HepG2 (cell line): ENCODE results near the gene SDHD. TPM values are rescaled to one million over a fixed set of nuclear protein-coding genes. Genes with fewer than 3 reads are reported as not detected.
A peak's percentile ranks its signal among the peaks of the same experiment; 100 is the strongest.

ENCODE experiments used
- CHD4 ChIP-seq: fragments of 200-600 bp; sonication (generic); IDR thresholded peaks from 2 replicates; pipeline ENCODE4 v1.7.0; 2017; ENCODE audit warnings: mild to moderate bottlenecking, low read length, borderline replicate concordance
- FOXA3 ChIP-seq: IDR thresholded peaks from 2 replicates; pipeline ENCODE4 v1.6.1; 2016; ENCODE audit warnings: missing genetic modification reagents, missing compliant biosample characterization
- HBP1 ChIP-seq: IDR thresholded peaks from 2 replicates; pipeline ENCODE4 v1.6.1; 2016; ENCODE audit warnings: low read depth, control low read depth
- HNRNPUL1 ChIP-seq: fragments of 200-400 bp; formaldehyde crosslinking; IDR thresholded peaks from 2 replicates; pipeline ENCODE4 v1.6.1; 2017; ENCODE audit warnings: low read depth, mild to moderate bottlenecking, low read length, moderate library complexity
- HOXD1 ChIP-seq: sonication (generic); formaldehyde crosslinking; IDR thresholded peaks from 2 replicates; pipeline ENCODE4 v1.5.0; 2020; ENCODE audit warnings: missing genetic modification reagents
- KAT7 ChIP-seq: IDR thresholded peaks from 2 replicates; pipeline ENCODE4 v1.6.1; 2018; ENCODE audit warnings: borderline replicate concordance, missing compliant biosample characterization
- NCOA1 ChIP-seq: sonication (generic); formaldehyde crosslinking; IDR thresholded peaks from 2 replicates; pipeline ENCODE4 v1.9.0; 2021; ENCODE audit warnings: missing genetic modification reagents
- NFIC ChIP-seq: IDR thresholded peaks from 2 replicates; pipeline ENCODE4 v1.6.1; 2012; ENCODE audit warnings: mild to moderate bottlenecking, low read length, inconsistent platforms
- PBX3 ChIP-seq: sonication (generic); formaldehyde crosslinking; IDR thresholded peaks from 2 replicates; pipeline ENCODE4 v1.8.1; 2023; ENCODE audit warnings: missing genetic modification reagents, inconsistent platforms, borderline replicate concordance
- SP2 ChIP-seq: sonication (generic); formaldehyde crosslinking; IDR thresholded peaks from 2 replicates; pipeline ENCODE4 v1.5.1; 2020; ENCODE audit warnings: mild to moderate bottlenecking, missing genetic modification reagents
- SRF ChIP-seq: IDR thresholded peaks from 2 replicates; pipeline ENCODE4 v1.6.1; 2011; ENCODE audit warnings: mild to moderate bottlenecking, low read depth, low read length, moderate library complexity
- SUZ12 ChIP-seq: fragments of 150-350 bp; IDR thresholded peaks from 2 replicates; pipeline ENCODE4 v1.6.1; 2014; ENCODE audit warnings: low read depth, low read length
- THAP7 ChIP-seq: sonication (generic); formaldehyde crosslinking; IDR thresholded peaks from 2 replicates; pipeline ENCODE4 v1.8.1; 2023; ENCODE audit warnings: mild to moderate bottlenecking, missing genetic modification reagents
- ZNF331 ChIP-seq: sonication (generic); formaldehyde crosslinking; IDR thresholded peaks from 2 replicates; pipeline ENCODE4 v1.4.0; 2020; ENCODE audit warnings: missing genetic modification reagents
- ZNF33B ChIP-seq: sonication (generic); formaldehyde crosslinking; IDR thresholded peaks from 2 replicates; pipeline ENCODE4 v1.5.1; 2020; ENCODE audit warnings: mild to moderate bottlenecking, missing genetic modification reagents
- ZNF383 ChIP-seq: sonication (generic); formaldehyde crosslinking; IDR thresholded peaks from 2 replicates; pipeline ENCODE4 v1.4.0; 2020; ENCODE audit warnings: missing genetic modification reagents, mild to moderate bottlenecking, borderline replicate concordance
- ZNF460 ChIP-seq: sonication (generic); formaldehyde crosslinking; IDR thresholded peaks from 2 replicates; pipeline ENCODE4 v1.5.1; 2020; ENCODE audit warnings: missing genetic modification reagents, mild to moderate bottlenecking, borderline replicate concordance
- ZNF598 ChIP-seq: sonication (generic); formaldehyde crosslinking; IDR thresholded peaks from 2 replicates; pipeline ENCODE4 v1.5.1; 2020; ENCODE audit warnings: mild to moderate bottlenecking, missing genetic modification reagents, borderline replicate concordance
- ZNF720 ChIP-seq: sonication (generic); formaldehyde crosslinking; IDR thresholded peaks from 2 replicates; pipeline ENCODE4 v1.4.0; 2020; ENCODE audit warnings: missing genetic modification reagents
- ZNF788 ChIP-seq: sonication (generic); formaldehyde crosslinking; IDR thresholded peaks from 2 replicates; pipeline ENCODE4 v1.5.0; 2020; ENCODE audit warnings: mild to moderate bottlenecking, missing genetic modification reagents, borderline replicate concordance
- polyA plus RNA-seq, 8 experiments: library from polyadenylated mRNA; depleted of rRNA in 3 of 8; stranded (reverse) in 7 of 8; unstranded in 1 of 8; fragments of >200 nt; fragmentation: Illumina TruSeq in 4 of 8; extraction: Trizol in 4 of 8; gene quantifications; 2 replicates each; pipeline versions ENCODE4 v1.2.1 to v1.2.3, GENCODE V29; 2011 to 2016; ENCODE audit warnings: low read depth in 4 of 8, missing spikeins in 1 of 8, mixed read lengths in 1 of 8; ENCODE audit not compliant: insufficient read depth in 1 of 8
- total RNA-seq, 5 experiments: library from RNA; depleted of rRNA; stranded (reverse); fragments of >200 nt; fragmentation: Illumina TruSeq; extraction: Trizol; gene quantifications; 2 replicates each; pipeline ENCODE4 v1.2.3, GENCODE V29; 2016; ENCODE audit warnings: low read depth in 1 of 5
- TF ChIP-seq, protein P1 (sequence below): sonication (generic); formaldehyde crosslinking; IDR thresholded peaks from 2 replicates; pipeline ENCODE4 v1.9.0; 2022; ENCODE audit warnings: low read depth, missing genetic modification reagents
- TF ChIP-seq, protein P2 (sequence below): sonication (generic); formaldehyde crosslinking; IDR thresholded peaks from 2 replicates; pipeline ENCODE4 v1.4.0; 2020; ENCODE audit warnings: missing genetic modification reagents, borderline replicate concordance

Gene SDHD
- total and polyA plus RNA-seq, 2 of the 13 experiments (the other 11 are each of a cell fraction or from before 2014, with no cell fraction given), result 117 to 123 TPM

DNA sequence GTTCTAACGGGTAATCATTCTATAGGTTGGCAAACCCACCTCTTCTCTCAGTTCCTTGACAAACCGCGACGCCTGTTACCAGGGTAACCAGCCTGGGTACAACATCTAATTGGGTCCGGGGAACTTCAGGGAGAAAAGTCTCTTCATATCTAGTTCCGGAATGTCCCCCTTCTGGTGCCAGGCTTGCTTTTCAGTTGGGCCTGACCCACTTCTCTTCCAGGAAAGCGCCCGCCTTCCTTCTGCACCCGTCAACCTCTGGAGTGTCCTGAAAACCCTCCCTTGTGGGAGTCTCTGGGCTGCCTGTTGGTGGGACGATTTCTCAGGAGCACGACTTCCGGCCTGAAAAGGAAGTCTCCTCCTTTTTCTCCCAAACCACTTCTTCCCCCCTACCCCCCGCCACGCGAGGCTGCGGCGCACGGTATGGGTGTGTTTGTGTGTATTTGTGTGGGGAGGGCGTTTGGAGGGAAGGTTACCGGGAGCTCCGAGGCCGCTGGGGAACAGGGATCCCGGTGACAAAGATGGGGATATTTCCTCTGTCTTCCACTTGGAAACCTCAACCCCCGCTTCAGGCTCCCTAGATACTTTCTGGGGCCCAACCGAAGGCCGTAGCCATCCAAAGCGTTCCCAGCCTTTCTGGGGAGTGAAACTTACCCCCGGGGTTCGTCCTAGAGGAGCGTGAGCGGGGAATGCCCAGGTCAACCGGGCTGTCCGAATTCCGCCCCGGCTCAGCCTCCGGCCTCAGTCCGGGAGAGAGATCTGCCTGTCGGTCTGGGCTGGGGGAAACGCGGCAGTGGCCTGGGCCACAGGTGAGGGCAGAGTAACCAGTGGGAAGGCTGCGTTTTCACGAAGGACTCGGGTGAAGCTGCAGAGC lies 12.5 kb upstream of the SDHD start, which contains the start of the genes NKAPD1 and PIH1D2 (continued):
- TF ChIP-seq, protein P1, sequence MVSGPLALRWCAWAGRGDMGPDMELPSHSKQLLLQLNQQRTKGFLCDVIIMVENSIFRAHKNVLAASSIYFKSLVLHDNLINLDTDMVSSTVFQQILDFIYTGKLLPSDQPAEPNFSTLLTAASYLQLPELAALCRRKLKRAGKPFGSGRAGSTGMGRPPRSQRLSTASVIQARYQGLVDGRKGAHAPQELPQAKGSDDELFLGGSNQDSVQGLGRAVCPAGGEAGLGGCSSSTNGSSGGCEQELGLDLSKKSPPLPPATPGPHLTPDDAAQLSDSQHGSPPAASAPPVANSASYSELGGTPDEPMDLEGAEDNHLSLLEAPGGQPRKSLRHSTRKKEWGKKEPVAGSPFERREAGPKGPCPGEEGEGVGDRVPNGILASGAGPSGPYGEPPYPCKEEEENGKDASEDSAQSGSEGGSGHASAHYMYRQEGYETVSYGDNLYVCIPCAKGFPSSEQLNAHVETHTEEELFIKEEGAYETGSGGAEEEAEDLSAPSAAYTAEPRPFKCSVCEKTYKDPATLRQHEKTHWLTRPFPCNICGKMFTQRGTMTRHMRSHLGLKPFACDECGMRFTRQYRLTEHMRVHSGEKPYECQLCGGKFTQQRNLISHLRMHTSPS (CRISPR knock-in tag), result no peak
- TF ChIP-seq THAP7 (CRISPR knock-in tag) (no peak), KAT7 (peak; percentile 84; the same call in 1 of the 2 replicates), HBP1 (CRISPR knock-in tag) (peak; percentile 48), PBX3 (CRISPR knock-in tag) (0 out of 2 replicates have a peak, but pooled peaks have one; percentile 18), NFIC (0 out of 2 replicates have a peak, but pooled peaks have one; percentile 47), ZNF598 (peak; percentile 63; the same call in 1 of the 2 replicates), ZNF383 (CRISPR knock-in tag) (no peak), ZNF720 (CRISPR knock-in tag) (no peak), HNRNPUL1 (no peak), ZNF788 (CRISPR knock-in tag) (no peak; the same call in 1 of the 2 replicates), CHD4 (no peak), SP2 (CRISPR knock-in tag) (no peak; the same call in 1 of the 2 replicates), NCOA1 (no peak), SUZ12 (no peak), ZNF331 (no peak; the same call in 1 of the 2 replicates), FOXA3 (CRISPR knock-in tag) (no peak), ZNF33B (no peak), SRF (no peak), HOXD1 (CRISPR knock-in tag) (no peak), ZNF460 (CRISPR knock-in tag) (no peak)
- TF ChIP-seq, protein P2, sequence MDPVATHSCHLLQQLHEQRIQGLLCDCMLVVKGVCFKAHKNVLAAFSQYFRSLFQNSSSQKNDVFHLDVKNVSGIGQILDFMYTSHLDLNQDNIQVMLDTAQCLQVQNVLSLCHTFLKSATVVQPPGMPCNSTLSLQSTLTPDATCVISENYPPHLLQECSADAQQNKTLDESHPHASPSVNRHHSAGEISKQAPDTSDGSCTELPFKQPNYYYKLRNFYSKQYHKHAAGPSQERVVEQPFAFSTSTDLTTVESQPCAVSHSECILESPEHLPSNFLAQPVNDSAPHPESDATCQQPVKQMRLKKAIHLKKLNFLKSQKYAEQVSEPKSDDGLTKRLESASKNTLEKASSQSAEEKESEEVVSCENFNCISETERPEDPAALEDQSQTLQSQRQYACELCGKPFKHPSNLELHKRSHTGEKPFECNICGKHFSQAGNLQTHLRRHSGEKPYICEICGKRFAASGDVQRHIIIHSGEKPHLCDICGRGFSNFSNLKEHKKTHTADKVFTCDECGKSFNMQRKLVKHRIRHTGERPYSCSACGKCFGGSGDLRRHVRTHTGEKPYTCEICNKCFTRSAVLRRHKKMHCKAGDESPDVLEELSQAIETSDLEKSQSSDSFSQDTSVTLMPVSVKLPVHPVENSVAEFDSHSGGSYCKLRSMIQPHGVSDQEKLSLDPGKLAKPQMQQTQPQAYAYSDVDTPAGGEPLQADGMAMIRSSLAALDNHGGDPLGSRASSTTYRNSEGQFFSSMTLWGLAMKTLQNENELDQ (CRISPR knock-in tag), result no peak
